ENCODE data around the gene CYP2F1.

CYP2F1 gene

GRCh38 chr19:41166944-41167804, 52.9 kb downstream of the CYP2F1 start:
- H3K4me3 ChIP-seq (ENCODE audit: low read depth, low read length): no peak overlapping the region
- no peak overlapping the region for H3K27ac ChIP-seq
- no peak for TF ChIP-seq CTCF (IDR thresholded peaks at IDR 0.05; ENCODE audit: low read depth, low read length, missing control alignments)
- in situ Hi-C loops (cut with HindIII; ENCODE audit: low pct_ligation_motif_present, low sequenced_read_pairs): no loop called here
- no peaks in the 10 kb centered on the region for H3K27me3 ChIP-seq (replicated peaks)
- DNase-seq: no peak
- no peaks in the 10 kb centered on the region for H3K36me3 ChIP-seq (replicated peaks)

- DNase-seq: no peak
- no peak for TF ChIP-seq CTCF (IDR thresholded peaks at IDR 0.05; ENCODE audit: low read depth, low read length, missing control alignments)
Observed at GRCh38 chr19:41172297-41173164, 58.3 kb downstream of the CYP2F1 start.

GRCh38 chr19:41174297-41174928, 60.2 kb downstream of the CYP2F1 start:
- in situ Hi-C loops (cut with HindIII; ENCODE audit: low pct_ligation_motif_present, low sequenced_read_pairs): no loop called here

More at GRCh38 chr19:41172297-41173164, 58.3 kb downstream of the CYP2F1 start:
- in situ Hi-C loops (cut with HindIII; ENCODE audit: low pct_ligation_motif_present, low sequenced_read_pairs): no loop called here
- Histone ChIP-seq H3K36me3 (replicated peaks) (no peaks in the 10 kb centered on the region), H3K4me3 (ENCODE audit: low read depth, low read length) (no peak overlapping the region), H3K27ac (no peak overlapping the region), H3K27me3 (replicated peaks) (no peaks in the 10 kb centered on the region)

GRCh38 chr19:41175801-41176777, 61.9 kb downstream of the CYP2F1 start:
- in situ Hi-C loops (cut with HindIII; ENCODE audit: low pct_ligation_motif_present, low sequenced_read_pairs): no loop called here
- Histone ChIP-seq H3K4me3 (ENCODE audit: low read depth, low read length) (no peak overlapping the region), H3K27me3 (replicated peaks) (no peaks in the 10 kb centered on the region), H3K27ac (no peak overlapping the region), H3K36me3 (replicated peaks) (no peaks in the 10 kb centered on the region)
- no peak for TF ChIP-seq CTCF (IDR thresholded peaks at IDR 0.05; ENCODE audit: low read depth, low read length, missing control alignments)
- DNase-seq: peak; percentile 69

More at GRCh38 chr19:41174297-41174928, 60.2 kb downstream of the CYP2F1 start:
- no peak for DNase-seq
- Histone ChIP-seq H3K36me3 (replicated peaks) (no peaks in the 10 kb centered on the region), H3K4me3 (ENCODE audit: low read depth, low read length) (no peak overlapping the region), H3K27ac (no peak overlapping the region), H3K27me3 (replicated peaks) (no peaks in the 10 kb centered on the region)
- TF ChIP-seq CTCF (IDR thresholded peaks at IDR 0.05; ENCODE audit: low read depth, low read length, missing control alignments): no peak

Measured in brain microvascular endothelial cell (primary cell).